ENCODE measurements around the gene SHISAL1.

SHISAL1 gene

DNA sequence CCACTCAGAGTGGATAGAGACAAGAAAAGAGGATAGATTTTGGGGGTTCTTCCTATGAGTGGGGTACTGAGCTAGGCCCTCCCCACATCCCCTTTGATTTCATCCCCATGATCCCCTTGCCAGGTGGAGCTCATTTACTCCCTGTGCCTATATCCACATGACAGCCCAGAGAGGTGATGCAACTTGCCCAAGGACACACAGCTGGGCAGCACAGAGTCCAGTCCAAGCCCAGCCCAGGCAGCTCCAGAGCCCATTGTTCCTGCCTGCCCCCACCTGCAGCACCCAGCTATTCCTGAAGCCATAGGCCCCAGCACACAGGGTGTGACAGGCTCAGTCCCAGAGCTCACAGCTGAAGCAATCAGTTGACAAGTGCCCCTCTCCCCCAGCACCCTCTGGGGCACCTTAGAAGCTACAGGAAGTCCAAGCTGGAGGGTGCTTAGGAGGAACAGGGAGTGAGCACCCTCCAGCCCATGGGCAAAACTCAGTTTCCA, 41.7 kb downstream of the SHISAL1 start:
- H3K4me1 ChIP-seq (ENCODE audit: low read length) = no peaks in the 10 kb centered on the region
- no peaks in the 10 kb centered on the region for H4K20me1 ChIP-seq (ENCODE audit: insufficient read depth, low read length)
- H3K36me3 ChIP-seq (replicated peaks; ENCODE audit: low read depth, low read length) = no peaks in the 10 kb centered on the region
- no peak overlapping the region for H3K4me2 ChIP-seq (ENCODE audit: low read length)
- H3K27me3 ChIP-seq (ENCODE audit: low read depth, low read length) = peaks cover 48% of the 10 kb centered on the region
- H2AFZ ChIP-seq (ENCODE audit: low read depth, low read length) = no peak overlapping the region
- no peak overlapping the region for H3K9ac ChIP-seq (ENCODE audit: low read length)
- H3K9me3 ChIP-seq (ENCODE audit: insufficient read depth, low read length) = no peaks in the 10 kb centered on the region
- no peak for TF ChIP-seq EZH2phosphoT487 (IDR thresholded peaks at IDR 0.05; ENCODE audit: low read depth)
- TF ChIP-seq, protein P1, sequence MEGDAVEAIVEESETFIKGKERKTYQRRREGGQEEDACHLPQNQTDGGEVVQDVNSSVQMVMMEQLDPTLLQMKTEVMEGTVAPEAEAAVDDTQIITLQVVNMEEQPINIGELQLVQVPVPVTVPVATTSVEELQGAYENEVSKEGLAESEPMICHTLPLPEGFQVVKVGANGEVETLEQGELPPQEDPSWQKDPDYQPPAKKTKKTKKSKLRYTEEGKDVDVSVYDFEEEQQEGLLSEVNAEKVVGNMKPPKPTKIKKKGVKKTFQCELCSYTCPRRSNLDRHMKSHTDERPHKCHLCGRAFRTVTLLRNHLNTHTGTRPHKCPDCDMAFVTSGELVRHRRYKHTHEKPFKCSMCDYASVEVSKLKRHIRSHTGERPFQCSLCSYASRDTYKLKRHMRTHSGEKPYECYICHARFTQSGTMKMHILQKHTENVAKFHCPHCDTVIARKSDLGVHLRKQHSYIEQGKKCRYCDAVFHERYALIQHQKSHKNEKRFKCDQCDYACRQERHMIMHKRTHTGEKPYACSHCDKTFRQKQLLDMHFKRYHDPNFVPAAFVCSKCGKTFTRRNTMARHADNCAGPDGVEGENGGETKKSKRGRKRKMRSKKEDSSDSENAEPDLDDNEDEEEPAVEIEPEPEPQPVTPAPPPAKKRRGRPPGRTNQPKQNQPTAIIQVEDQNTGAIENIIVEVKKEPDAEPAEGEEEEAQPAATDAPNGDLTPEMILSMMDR (IDR thresholded peaks at IDR 0.05; ENCODE audit: low read depth, low read length) = no peak
- H3K79me2 ChIP-seq (ENCODE audit: low read length) = no peaks in the 10 kb centered on the region
- H3K27ac ChIP-seq (ENCODE audit: low read length) = no peak overlapping the region
- H3K4me3 ChIP-seq (ENCODE audit: low read length) = no peak overlapping the region

DNA sequence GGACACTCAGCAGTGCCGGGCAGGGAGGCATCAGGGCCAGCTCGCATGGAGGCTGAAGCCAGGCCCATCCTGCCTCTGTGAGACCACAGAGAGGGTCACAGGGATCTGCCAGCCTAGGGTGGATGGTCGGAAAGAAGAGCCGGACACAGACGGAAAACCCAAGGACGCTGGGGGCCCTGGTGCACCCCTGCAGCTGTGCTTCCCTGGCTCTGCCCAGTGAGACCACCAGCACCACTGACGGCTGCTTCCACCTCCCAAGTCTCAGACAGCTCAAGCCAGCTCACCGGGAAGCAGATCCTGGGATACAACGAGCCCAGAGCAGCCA, 42.2 kb downstream of the SHISAL1 start:
- H2AFZ ChIP-seq (ENCODE audit: low read depth, low read length) = no peak overlapping the region
- TF ChIP-seq, protein P1 (IDR thresholded peaks at IDR 0.05; ENCODE audit: low read depth, low read length) = no peak
- no peak for TF ChIP-seq EZH2phosphoT487 (IDR thresholded peaks at IDR 0.05; ENCODE audit: low read depth)
- H3K36me3 ChIP-seq (replicated peaks; ENCODE audit: low read depth, low read length) = no peaks in the 10 kb centered on the region
- H3K79me2 ChIP-seq (ENCODE audit: low read length) = no peaks in the 10 kb centered on the region
- H3K27ac ChIP-seq (ENCODE audit: low read length) = no peak overlapping the region
- no peak overlapping the region for H3K4me3 ChIP-seq (ENCODE audit: low read length)
- H4K20me1 ChIP-seq (ENCODE audit: insufficient read depth, low read length) = no peaks in the 10 kb centered on the region
- H3K4me1 ChIP-seq (ENCODE audit: low read length) = no peaks in the 10 kb centered on the region
- no peak overlapping the region for H3K4me2 ChIP-seq (ENCODE audit: low read length)
- no peak overlapping the region for H3K9ac ChIP-seq (ENCODE audit: low read length)
- no peaks in the 10 kb centered on the region for H3K9me3 ChIP-seq (ENCODE audit: insufficient read depth, low read length)
- peaks cover 49% of the 10 kb centered on the region for H3K27me3 ChIP-seq (ENCODE audit: low read depth, low read length)

DNA sequence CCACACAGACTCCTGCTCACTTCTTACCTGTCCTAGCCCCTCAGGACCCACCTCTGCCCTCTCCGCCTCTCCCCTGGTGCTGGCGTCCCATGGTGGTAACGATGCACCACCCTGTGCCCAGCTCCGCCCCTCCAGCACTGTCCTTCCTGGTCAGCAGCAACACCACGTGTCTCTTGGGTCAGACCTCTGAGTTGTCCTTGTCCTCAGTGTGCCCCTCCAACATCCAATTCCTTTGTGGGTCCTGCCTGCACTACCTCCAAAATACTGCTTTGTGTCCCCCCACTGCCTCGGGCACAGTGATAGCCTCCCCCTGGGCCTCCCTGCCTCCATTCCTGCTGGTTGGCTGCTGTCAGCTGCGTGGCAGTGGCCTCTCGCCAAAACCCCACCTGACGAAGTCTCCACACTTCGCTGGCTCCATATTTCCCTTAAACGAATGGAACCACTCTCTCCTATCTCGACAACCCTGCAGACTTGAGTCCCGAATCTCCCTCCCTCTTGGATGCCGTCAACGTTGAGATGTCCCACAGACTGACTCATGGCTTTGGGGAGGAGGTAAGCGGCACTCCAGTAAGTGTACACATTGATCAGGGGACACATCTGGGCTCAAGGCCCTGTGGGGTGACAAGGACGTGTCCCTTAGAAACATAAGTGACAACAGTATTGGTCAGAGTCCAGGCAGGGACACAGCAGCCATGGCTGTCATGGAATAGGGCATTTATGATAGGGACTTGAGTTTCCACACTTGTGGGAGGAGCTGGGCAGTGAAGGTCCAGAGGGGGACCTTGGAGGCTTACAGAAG, 42.8 kb downstream of the SHISAL1 start:
- no peaks in the 10 kb centered on the region for H4K20me1 ChIP-seq (ENCODE audit: insufficient read depth, low read length)
- H3K4me3 ChIP-seq (ENCODE audit: low read length) = no peak overlapping the region
- H3K27ac ChIP-seq (ENCODE audit: low read length) = no peak overlapping the region
- no peaks in the 10 kb centered on the region for H3K79me2 ChIP-seq (ENCODE audit: low read length)
- H3K4me2 ChIP-seq (ENCODE audit: low read length) = no peak overlapping the region
- no peaks in the 10 kb centered on the region for H3K4me1 ChIP-seq (ENCODE audit: low read length)
- no peaks in the 10 kb centered on the region for H3K9me3 ChIP-seq (ENCODE audit: insufficient read depth, low read length)
- no peak overlapping the region for H3K9ac ChIP-seq (ENCODE audit: low read length)
- TF ChIP-seq, protein P1 (IDR thresholded peaks at IDR 0.05; ENCODE audit: low read depth, low read length) = no peak
- no peak for TF ChIP-seq EZH2phosphoT487 (IDR thresholded peaks at IDR 0.05; ENCODE audit: low read depth)
- H3K27me3 ChIP-seq (ENCODE audit: low read depth, low read length) = peaks cover 49% of the 10 kb centered on the region
- no peak overlapping the region for H2AFZ ChIP-seq (ENCODE audit: low read depth, low read length)
- H3K36me3 ChIP-seq (replicated peaks; ENCODE audit: low read depth, low read length) = no peaks in the 10 kb centered on the region

DNA sequence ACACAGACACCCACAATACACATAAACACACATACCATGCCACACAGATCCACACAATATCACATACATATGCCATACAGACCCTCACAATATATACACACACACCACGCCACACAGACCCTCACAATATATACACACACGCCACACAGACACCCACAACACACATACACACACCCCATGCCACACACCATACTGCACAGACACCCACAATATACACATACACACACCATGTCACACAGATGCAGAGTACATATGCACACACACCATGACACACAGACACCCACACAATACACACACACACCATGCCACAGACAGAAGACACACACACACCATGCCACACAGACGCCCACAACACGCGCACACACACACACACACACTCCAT, 43.6 kb downstream of the SHISAL1 start:
- Histone ChIP-seq H3K79me2 (ENCODE audit: low read length) (no peaks in the 10 kb centered on the region), H3K36me3 (replicated peaks; ENCODE audit: low read depth, low read length) (no peaks in the 10 kb centered on the region), H3K4me3 (ENCODE audit: low read length) (no peak overlapping the region), H2AFZ (ENCODE audit: low read depth, low read length) (no peak overlapping the region), H3K27me3 (ENCODE audit: low read depth, low read length) (peaks cover 46% of the 10 kb centered on the region), H4K20me1 (ENCODE audit: insufficient read depth, low read length) (no peaks in the 10 kb centered on the region), H3K9me3 (ENCODE audit: insufficient read depth, low read length) (no peaks in the 10 kb centered on the region), H3K9ac (ENCODE audit: low read length) (no peak overlapping the region), H3K4me2 (ENCODE audit: low read length) (no peak overlapping the region), H3K27ac (ENCODE audit: low read length) (no peak overlapping the region), H3K4me1 (ENCODE audit: low read length) (no peaks in the 10 kb centered on the region)
- TF ChIP-seq EZH2phosphoT487 (IDR thresholded peaks at IDR 0.05; ENCODE audit: low read depth) = no peak

All from OCI-LY3 (cell line).